GM21515 (cell line): ENCODE results near the gene MED12L.
"Not testable (repeated sequence)": the region's sequence is repeated elsewhere in the genome, so short reads cannot be mapped to it uniquely, and the experiment has no call there.

Source experiments
- ATAC-seq: cut with Tn5 transposase; IDR thresholded peaks from one replicate; pipeline ENCODE4 v1.9.1; 2021; ENCODE audit not compliant: unreplicated experiment

The MED12L gene

GRCh38 chr3:151230646-151231045 is 145.2 kb downstream of the MED12L start:
- peak; percentile 48 for ATAC-seq

GRCh38 chr3:151232403-151232802 is 146.9 kb downstream of the MED12L start:
- ATAC-seq: not testable (repeated sequence)

- ATAC-seq: no peak
Measured at GRCh38 chr3:151232991-151233390, 147.5 kb downstream of the MED12L start.

GRCh38 chr3:151234825-151235224 is 149.4 kb downstream of the MED12L start:
- ATAC-seq: no peak

- no peak for ATAC-seq
Measured at GRCh38 chr3:151236316-151236715, 150.9 kb downstream of the MED12L start.

- ATAC-seq: no peak
Measured at GRCh38 chr3:151236736-151237135, 151.3 kb downstream of the MED12L start.

- ATAC-seq: not testable (repeated sequence)
Measured at GRCh38 chr3:151242006-151242405, 156.5 kb downstream of the MED12L start.

GRCh38 chr3:151248772-151249337 is 163.4 kb downstream of the MED12L start:
- no peak for ATAC-seq

- no peak for ATAC-seq
Measured at GRCh38 chr3:151256749-151257148, 171.3 kb downstream of the MED12L start.

GRCh38 chr3:151259664-151260063 is 174.2 kb downstream of the MED12L start:
- no peak for ATAC-seq

GRCh38 chr3:151262871-151263525 is 177.5 kb downstream of the MED12L start:
- no peak for ATAC-seq

- ATAC-seq: no peak
Measured at GRCh38 chr3:151264605-151265004, 179.1 kb downstream of the MED12L start.

- no peak for ATAC-seq
Measured at GRCh38 chr3:151265166-151265565, 179.7 kb downstream of the MED12L start.

GRCh38 chr3:151265866-151266265 is 180.4 kb downstream of the MED12L start:
- peak; percentile 92 for ATAC-seq

GRCh38 chr3:151267066-151267465 is 181.6 kb downstream of the MED12L start:
- ATAC-seq: no peak

GRCh38 chr3:151268267-151269235 is 183.1 kb downstream of the MED12L start:
- peak; percentile 67 for ATAC-seq

GRCh38 chr3:151269631-151270030 is 184.2 kb downstream of the MED12L start:
- no peak for ATAC-seq

GRCh38 chr3:151275091-151275490 is 189.6 kb downstream of the MED12L start:
- ATAC-seq: no peak

- ATAC-seq: peak; percentile 15
Measured at GRCh38 chr3:151276038-151276686, 190.7 kb downstream of the MED12L start.

GRCh38 chr3:151276687-151277042 is 191.2 kb downstream of the MED12L start:
- ATAC-seq: peak; percentile 48

GRCh38 chr3:151278230-151278629 is 192.8 kb downstream of the MED12L start, which contains the start of gene P2RY14:
P2RY14 (minus strand) TSS chr3:151278542; CDS start chr3:151214316, 64,226 bp downstream.
- no peak for ATAC-seq
